C4-2B (cell line): ENCODE measurements around the gene SLFN5.
A peak's percentile ranks its signal among the peaks of the same experiment; 100 is the strongest.

Experiments
- H3K27ac ChIP-seq: fragments of 450-650 bp; 2 replicates; pipeline ENCODE4 v1.5.1; 2017
- ZFX ChIP-seq: fragments of 450-650 bp; IDR thresholded peaks from 2 replicates; pipeline ENCODE4 v1.6.1; 2017
- TF ChIP-seq, protein P1 (sequence below): fragments of 450-650 bp; conservative IDR thresholded peaks from 2 replicates; pipeline ENCODE4 v1.5.1; 2017; ENCODE audit warnings: mild to moderate bottlenecking

The SLFN5 gene

DNA sequence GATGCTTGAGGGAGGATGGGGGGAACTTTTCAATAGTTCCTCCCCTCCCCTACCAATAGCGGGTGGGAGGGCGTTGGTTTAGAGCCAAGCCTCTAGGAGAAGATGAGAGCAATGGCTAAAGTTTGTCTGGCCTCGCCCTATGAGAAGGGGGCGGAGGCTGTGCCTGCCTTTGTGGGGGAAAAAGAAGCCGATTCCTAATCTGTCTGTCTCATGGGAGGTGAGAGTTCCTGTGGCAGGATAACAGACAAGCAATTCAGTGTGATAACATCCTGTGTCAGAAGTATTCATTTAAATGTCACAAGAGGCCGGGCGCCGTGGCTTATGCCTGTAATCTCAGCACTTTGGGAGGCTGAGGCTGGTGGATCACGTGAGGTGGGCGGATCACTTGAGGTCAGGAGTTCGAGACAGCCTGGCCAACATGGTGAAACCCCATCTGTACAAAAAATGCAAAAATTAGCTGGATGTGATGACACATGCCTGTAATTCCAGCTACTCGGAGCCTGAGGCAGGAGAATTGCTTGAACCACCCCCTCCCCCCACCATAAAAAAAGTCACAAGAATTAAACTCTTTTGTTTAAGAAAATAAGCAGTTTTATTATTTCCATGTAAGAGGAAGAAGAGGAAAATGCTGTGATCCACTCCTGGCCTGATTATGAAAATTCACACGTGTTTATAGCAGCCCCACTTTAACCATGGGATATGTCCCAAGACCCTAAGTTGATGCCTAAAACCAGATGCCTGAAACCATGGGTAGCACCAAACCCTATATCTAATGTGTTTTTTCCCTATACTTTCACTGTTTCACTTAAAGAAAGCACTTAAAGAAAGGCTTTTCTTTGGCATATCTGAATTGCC lies 1.7 kb downstream of the SLFN5 start:
- TF ChIP-seq, protein P1, sequence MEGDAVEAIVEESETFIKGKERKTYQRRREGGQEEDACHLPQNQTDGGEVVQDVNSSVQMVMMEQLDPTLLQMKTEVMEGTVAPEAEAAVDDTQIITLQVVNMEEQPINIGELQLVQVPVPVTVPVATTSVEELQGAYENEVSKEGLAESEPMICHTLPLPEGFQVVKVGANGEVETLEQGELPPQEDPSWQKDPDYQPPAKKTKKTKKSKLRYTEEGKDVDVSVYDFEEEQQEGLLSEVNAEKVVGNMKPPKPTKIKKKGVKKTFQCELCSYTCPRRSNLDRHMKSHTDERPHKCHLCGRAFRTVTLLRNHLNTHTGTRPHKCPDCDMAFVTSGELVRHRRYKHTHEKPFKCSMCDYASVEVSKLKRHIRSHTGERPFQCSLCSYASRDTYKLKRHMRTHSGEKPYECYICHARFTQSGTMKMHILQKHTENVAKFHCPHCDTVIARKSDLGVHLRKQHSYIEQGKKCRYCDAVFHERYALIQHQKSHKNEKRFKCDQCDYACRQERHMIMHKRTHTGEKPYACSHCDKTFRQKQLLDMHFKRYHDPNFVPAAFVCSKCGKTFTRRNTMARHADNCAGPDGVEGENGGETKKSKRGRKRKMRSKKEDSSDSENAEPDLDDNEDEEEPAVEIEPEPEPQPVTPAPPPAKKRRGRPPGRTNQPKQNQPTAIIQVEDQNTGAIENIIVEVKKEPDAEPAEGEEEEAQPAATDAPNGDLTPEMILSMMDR, result no peak
- no peak for TF ChIP-seq ZFX
- H3K27ac ChIP-seq, result no peak overlapping the region

DNA sequence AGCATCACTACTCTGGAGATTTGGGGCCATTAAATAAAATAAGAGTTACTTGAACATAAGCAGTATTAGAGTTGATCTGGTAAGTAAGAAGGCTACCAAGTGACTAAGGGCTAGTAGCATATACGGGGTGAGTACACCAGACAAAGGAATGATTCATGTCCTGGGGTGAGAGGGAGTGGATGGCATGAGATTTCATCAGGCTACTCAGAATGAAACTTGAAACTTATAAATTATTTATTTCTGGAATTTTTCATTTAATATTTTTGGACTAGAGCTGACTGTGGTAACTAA lies 2.3 kb downstream of the SLFN5 start:
- no peak overlapping the region for H3K27ac ChIP-seq
- no peak for TF ChIP-seq ZFX
- TF ChIP-seq, protein P1, result no peak

DNA sequence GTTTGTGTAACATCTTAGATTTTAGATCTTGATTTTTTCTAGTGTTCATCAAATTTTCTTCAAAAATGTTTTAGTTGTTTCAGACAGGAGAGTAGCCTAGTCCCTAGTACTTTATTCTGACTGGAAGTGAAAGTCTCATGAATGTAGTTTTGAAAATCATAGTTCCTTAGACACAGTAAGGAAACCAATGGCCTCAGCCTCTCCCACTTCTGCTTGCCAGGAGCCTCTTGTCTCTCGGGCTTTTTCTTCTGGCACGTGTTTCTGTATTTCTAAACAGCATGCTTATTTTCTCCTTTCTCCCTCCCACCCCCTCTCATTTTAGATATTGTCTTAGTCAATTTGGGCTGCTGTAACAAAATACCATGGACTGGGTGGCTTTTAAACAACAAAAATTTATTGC lies 9.8 kb downstream of the SLFN5 start:
- TF ChIP-seq ZFX, result no peak
- TF ChIP-seq, protein P1, result no peak
- no peak overlapping the region for H3K27ac ChIP-seq

DNA sequence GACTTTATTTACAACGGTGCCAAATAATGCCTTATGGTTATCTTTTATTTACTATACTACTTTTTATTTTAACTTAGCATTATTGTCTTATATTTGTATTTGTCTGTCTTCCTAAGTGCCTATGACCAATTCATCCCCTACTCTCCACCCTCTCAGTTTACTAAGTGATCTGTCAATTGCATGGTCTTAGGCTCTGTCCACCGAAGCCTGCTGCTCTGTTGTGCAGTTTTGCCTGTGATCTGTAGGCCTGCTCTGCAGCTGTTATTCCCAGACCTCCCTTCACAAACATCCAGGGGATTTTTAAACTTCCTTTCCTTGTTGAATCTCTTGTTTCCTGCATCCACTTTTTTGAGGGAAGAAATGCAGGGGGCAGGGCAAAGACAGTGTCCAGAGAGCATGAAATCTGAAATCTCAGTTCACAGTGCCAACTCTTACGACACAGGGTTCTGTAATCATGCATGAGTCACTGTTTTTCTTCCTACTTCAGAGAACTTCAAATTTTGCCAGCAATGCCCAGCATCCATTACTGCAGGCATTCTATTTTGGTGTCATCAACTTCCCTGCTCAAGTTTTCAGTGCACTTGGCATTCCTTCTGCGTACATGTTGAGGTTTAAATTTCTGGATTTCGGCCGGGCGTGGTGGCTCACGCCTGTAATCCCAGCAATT lies 11.4 kb downstream of the SLFN5 start:
- TF ChIP-seq, protein P1, result no peak
- no peak for TF ChIP-seq ZFX
- peak overlapping the region; percentile 76 for H3K27ac ChIP-seq

DNA sequence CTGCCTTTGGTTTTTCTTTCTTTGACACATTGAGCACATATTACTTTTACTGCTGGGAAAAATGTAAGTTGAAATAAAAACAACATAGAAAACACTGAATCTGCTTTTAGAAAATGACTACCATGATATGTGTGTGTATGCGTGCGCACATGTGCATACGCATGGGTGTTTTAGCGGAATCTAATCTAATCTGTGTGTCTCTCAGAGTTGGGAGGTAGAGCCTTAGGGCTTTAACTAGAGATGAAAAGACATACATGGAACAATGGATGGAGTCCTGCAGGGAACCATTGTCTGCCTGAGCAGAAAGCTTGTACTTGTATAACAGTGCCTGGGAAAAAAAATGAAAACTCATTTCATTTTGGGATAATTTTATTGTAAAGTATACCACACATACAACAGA lies 12.4 kb downstream of the SLFN5 start:
- TF ChIP-seq, protein P1, result no peak
- TF ChIP-seq ZFX, result no peak

DNA sequence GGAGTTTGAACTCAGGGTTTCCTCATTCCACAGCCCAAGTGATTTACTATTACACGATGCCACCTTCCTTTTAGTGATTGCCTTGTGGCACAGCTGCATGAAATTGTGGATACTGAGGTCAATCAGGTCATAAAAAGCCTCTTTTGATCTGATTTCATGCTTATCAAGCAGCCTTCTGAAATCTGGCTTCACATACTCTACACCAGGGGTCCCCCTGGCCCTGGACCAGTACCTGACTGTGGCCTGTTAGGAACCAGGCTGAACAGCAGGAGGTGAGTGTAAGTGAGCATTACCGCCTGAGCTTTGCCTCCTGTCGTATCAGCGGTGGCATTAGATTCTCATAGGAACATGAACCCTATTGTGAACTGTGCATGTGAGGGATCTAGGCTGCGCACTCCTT lies 13.8 kb downstream of the SLFN5 start:
- TF ChIP-seq, protein P1, result no peak
- no peak for TF ChIP-seq ZFX
- H3K27ac ChIP-seq, result peak overlapping the region; percentile 93

More for the DNA sequence above, 12.4 kb downstream of the SLFN5 start:
- H3K27ac ChIP-seq, result no peak overlapping the region

DNA sequence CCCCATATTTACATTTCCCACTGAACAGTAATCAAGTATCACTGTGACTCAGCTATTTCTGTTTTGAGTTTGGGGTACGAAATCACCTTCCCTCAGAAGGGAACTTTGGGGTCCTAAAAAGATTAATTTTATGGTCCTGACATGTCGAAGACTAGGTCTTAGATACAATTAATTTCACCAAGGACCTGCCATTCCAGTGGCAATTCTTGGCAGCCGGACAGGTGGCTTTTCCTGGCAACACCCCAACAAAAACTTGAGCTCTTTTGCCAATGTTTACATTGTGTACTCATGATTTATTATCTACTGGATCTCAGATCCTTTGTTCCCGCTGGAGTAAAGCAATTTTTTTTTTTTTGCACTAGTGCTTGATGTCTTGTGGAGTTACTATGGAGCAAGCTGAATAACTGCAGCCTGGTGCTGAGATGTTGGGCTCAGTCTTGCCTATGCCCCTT lies 14.4 kb downstream of the SLFN5 start:
- H3K27ac ChIP-seq, result peak overlapping the region; percentile 93
- TF ChIP-seq ZFX, result no peak
